GM15510 (cell line): ENCODE data around the gene CCNT1.

Source experiments
- POLR2A ChIP-seq: IDR thresholded peaks from 3 replicates; pipeline ENCODE4 v1.6.1; 2011; ENCODE audit warnings: borderline replicate concordance; ENCODE audit not compliant: insufficient read length; ENCODE audit errors: extremely low read depth

Gene CCNT1

DNA sequence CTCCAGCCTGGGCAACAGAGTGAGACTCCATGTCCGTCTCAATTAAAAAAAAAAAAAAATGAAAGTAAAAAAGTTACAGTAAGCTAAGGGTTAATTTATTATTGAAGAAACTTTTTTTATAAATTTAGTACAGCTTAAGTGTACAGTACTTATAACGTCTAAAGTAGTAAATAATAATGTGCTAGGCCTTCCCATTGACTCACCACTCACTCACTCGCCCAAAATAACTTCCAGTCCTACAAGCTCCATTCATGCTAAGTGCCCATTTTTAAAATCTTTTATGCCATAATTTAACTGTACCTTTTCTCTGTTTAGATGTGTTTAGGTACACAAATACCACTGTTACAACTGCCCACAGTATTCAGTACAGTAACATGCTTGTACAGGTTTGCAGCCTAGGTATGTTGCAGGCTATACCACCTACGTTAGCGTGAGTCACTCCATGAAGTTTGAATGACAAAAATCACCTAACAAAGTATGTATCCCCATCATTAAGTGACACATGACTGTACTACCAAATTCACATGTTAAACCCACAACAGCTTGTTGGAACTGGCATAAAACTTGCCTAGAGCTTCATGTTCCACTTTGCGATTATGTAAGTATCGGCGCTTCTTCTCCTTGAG, 45.2 kb downstream of the CCNT1 start:
- TF ChIP-seq POLR2A: no peak

DNA sequence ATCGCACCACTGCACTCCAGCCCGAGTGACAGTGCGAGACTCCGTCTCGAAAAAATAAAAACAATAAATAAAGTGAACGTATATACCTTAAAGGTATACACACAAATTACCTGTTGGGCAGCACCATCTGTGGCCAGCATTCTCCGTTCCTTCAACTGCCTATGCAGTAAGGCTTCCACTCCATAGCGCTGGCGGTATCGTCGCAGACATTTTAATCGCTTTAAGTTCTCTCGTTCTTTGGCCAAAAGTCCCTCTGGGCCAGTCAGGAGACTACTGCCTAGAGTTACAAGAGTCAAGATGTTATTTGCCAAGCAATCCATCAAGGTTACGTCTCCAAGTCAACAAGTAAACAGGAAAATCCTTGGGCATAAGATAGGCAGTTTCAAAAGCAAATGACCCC, 47.5 kb downstream of the CCNT1 start:
- TF ChIP-seq POLR2A: no peak

DNA sequence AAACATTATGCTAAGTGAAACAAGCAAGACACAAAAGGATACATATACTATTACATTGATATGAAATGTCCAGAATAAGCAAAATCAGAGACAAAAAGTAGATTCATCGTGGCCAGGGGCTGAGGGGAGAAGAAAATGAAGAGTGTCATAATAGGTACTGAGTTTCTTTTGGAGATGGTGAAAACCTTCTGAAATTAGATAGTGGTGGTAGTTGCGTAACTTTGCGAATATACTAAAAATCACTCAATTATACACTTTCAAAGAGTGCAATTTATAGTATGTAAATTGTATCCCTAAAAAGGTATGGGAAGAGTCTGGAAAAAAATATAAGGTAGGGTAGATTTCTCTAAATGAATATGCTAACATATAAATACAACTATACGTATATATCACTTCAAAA, 56.6 kb downstream of the CCNT1 start:
- no peak for TF ChIP-seq POLR2A

DNA sequence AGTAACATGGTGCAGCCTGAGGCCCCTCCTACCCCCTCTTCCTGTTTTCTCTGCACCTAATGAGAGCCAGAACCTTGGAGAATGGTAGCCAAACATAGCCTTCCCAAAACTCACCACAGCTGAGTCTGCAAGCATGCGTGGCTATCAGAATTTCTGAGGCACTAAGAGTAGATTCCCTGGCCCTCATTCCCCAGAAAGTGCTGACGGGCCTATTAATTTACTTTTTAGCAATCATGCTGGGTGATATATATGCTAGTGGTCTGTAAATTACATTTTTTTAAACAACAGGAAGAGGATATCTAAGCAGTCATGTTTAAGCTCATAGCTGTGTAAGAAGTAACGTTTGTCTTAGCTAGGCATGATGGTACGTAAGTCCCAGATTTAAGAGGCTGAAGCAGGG, 64.8 kb downstream of the CCNT1 start:
- no peak for TF ChIP-seq POLR2A

DNA sequence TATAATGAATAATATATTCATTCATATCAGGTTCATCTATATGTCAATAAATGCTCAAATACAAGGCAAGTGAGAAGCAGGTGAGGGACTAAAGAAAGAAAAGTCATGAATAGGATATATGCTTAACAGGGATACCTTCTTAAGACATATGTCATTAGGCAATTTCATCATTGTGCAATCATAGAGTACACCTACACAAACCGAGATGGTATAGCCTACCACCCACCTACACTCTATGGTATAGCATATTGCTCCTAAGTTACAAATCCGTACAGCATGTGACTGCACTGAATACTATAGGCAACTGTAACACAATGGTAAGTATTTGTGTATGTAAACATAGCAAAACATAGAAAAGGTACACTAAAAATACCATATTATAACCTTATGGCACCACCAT, 73.5 kb downstream of the CCNT1 start:
- TF ChIP-seq POLR2A: no peak

DNA sequence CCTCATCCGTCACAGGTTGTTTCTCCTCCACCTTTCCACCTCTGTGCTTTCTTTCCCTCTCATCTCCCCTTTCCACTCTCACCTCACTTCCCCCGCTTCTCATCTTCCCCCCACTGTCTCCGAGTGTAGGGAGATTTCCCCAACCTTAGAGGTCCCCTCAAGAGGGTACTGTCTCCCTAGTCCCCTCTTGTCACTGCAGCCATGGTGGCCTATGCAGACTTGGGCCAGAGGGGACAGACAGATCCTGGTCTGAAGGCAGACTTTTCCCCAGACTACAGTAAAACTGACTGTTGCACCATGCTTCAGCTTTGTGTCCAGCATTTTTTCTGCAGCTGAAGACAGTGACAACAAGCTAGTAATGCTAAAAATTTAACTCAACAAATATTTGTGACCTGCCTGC, 75.7 kb downstream of the CCNT1 start:
- TF ChIP-seq POLR2A: no peak

DNA sequence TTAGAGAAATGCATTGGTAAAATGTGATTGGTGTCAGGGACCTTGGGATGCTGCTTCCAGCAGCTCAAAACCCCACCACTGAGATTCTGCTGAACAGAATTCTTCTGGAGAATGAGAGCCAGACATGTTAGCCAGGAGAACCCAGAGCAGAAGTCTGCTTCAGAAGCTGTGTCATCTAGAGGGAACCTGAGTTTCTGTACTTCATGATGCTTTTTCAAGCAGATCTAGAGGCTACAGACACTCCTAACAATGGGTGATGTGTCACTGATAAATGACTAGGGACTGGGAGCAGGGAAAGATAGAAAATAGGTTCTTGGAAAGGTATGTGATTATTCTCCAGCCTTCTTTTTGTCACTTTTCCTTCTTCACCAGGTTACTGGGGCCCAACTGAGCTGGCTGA, 76.1 kb downstream of the CCNT1 start:
- TF ChIP-seq POLR2A: no peak
